Panc1 (cell line): Measurements from ENCODE around the gene EIF6.

ENCODE experiments used
- CTCF ChIP-seq: fragments of 450-650 bp; IDR thresholded peaks from 2 replicates; pipeline ENCODE4 v1.5.1; 2017; ENCODE audit warnings: mild to moderate bottlenecking
- POLR2AphosphoS5 ChIP-seq: IDR thresholded peaks from 2 replicates; pipeline ENCODE4 v1.6.1; 2012; ENCODE audit warnings: mild to moderate bottlenecking, low read depth, low read length, moderate library complexity
- TCF7L2 ChIP-seq: IDR thresholded peaks from 2 replicates; pipeline ENCODE4 v1.6.1; 2011; ENCODE audit warnings: mild to moderate bottlenecking, low read depth, low read length, inconsistent platforms

- TF ChIP-seq CTCF (no peak), TCF7L2 (no peak), POLR2AphosphoS5 (no peak)
These were observed 9.7 kb upstream of the EIF6 start for GRCh38 chr20:35294293-35294685.
